Activated CD4-positive, CD25-positive, alpha-beta regulatory T cell treated with anti-CD3 and anti-CD28 coated beads, Interleukin-2, amount 50 U/mL, for 72 hours (primary cell): ENCODE measurements around the gene BMERB1.
A peak's percentile ranks its signal among the peaks of the same experiment; 100 is the strongest.
"Not testable (repeated sequence)": the region's sequence is repeated elsewhere in the genome, so short reads cannot be mapped to it uniquely, and the experiment has no call there.

Experiments used
- DNase-seq: peaks from one replicate; pipeline ENCODE4 v3.0.0; 2021

The BMERB1 gene

GRCh38 chr16:15434425-15435215 lies at the start of gene BMERB1:
TSS of gene BMERB1 (plus strand) at chr16:15434588. CDS start at chr16:15434654, 66 bp downstream.
- DNase-seq: peak; percentile 56

GRCh38 chr16:15388060-15388459 lies 46.3 kb upstream of the BMERB1 start:
- DNase-seq: not testable (repeated sequence)

- DNase-seq: not testable (repeated sequence)
These were observed 44.5 kb upstream of the BMERB1 start for GRCh38 chr16:15389916-15390315.

GRCh38 chr16:15393025-15393424 lies 41.4 kb upstream of the BMERB1 start:
- DNase-seq: not testable (repeated sequence)

GRCh38 chr16:15395631-15396508 lies 38.5 kb upstream of the BMERB1 start, which contains the start of gene MPV17L:
TSS of gene MPV17L (plus strand) at chr16:15395754. CDS start at chr16:15395898, 144 bp downstream.
- not testable (repeated sequence) for DNase-seq

- DNase-seq: not testable (repeated sequence)
These were observed 37.9 kb upstream of the BMERB1 start for GRCh38 chr16:15396509-15396829.

- DNase-seq: no peak
These were observed 37.3 kb upstream of the BMERB1 start for GRCh38 chr16:15396948-15397594.

GRCh38 chr16:15398618-15399316 lies 35.6 kb upstream of the BMERB1 start:
- no peak for DNase-seq

GRCh38 chr16:15399317-15399716 lies 35.1 kb upstream of the BMERB1 start:
- DNase-seq: no peak

GRCh38 chr16:15400314-15400713 lies 34.1 kb upstream of the BMERB1 start:
- DNase-seq: not testable (repeated sequence)

GRCh38 chr16:15401972-15402371 lies 32.4 kb upstream of the BMERB1 start:
- DNase-seq: no peak

- DNase-seq: no peak
These were observed 30.9 kb upstream of the BMERB1 start for GRCh38 chr16:15403392-15403995.

- not testable (repeated sequence) for DNase-seq
These were observed 30.3 kb upstream of the BMERB1 start for GRCh38 chr16:15404091-15404490.

- DNase-seq: no peak
These were observed 29.6 kb upstream of the BMERB1 start for GRCh38 chr16:15404792-15405191.

GRCh38 chr16:15407756-15408155 lies 26.6 kb upstream of the BMERB1 start:
- DNase-seq: not testable (repeated sequence)

GRCh38 chr16:15409476-15409875 lies 24.9 kb upstream of the BMERB1 start:
- DNase-seq: not testable (repeated sequence)

GRCh38 chr16:15415511-15415985 lies 18.8 kb upstream of the BMERB1 start:
- no peak for DNase-seq

- no peak for DNase-seq
These were observed 17.2 kb upstream of the BMERB1 start for GRCh38 chr16:15417197-15417596.

- no peak for DNase-seq
These were observed 16.2 kb upstream of the BMERB1 start for GRCh38 chr16:15418206-15418605.

- not testable (repeated sequence) for DNase-seq
These were observed 12.7 kb upstream of the BMERB1 start for GRCh38 chr16:15421696-15422095.

- DNase-seq: no peak
These were observed 12.2 kb upstream of the BMERB1 start for GRCh38 chr16:15422222-15422621.

- DNase-seq: no peak
These were observed 8.5 kb upstream of the BMERB1 start for GRCh38 chr16:15425861-15426260.
